ENCODE measurements around the gene XRN1. TPM values are rescaled to one million over a fixed set of nuclear protein-coding genes. Genes with fewer than 3 reads are reported as not detected.

Gene XRN1
- total RNA-seq, 4 donors from 2014 or later, result 32.2 to 89.6 (median 36.6) TPM

DNA sequence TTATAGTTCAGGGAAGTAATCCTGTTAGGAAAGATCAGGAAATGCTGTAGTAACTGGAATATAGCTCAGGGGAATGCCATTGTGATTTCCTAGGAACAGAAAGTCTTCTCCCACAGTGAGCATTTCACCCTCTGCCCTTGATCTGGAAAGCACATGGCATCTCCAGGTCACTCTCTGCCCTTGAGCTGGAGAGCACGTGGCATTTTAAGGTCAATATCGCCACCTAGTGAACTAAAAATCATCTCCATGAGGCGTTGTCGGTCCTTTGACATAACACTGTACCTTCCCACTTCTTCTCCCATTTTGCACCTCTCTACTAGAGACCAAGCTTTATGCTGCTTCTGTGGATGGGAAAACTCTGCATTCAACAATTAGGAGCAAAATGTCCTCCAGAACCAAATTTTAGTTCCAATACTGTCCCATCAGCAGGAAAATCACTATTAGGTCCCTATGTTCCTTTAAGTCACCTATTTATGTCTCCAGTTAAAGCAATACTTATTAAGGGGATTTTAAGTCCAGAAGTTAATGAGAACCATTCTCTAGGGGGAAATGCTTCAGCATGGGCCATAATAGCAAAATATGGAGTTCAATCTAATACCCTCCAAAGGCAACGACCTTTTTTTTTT, 167.8 kb downstream of the XRN1 start:
- Histone ChIP-seq H3K4me3 (no peak overlapping the region), H3K27me3 (no peaks in the 10 kb centered on the region), H3K27ac (no peak overlapping the region), H3K36me3 (no peaks in the 10 kb centered on the region), H3K9me3 (no peaks in the 10 kb centered on the region), H3K4me1 (no peaks in the 10 kb centered on the region)
- peak in 1 of 3 donors; percentile 5 for TF ChIP-seq POLR2AphosphoS5 (IDR thresholded peaks at IDR 0.05)
- TF ChIP-seq, protein P1, sequence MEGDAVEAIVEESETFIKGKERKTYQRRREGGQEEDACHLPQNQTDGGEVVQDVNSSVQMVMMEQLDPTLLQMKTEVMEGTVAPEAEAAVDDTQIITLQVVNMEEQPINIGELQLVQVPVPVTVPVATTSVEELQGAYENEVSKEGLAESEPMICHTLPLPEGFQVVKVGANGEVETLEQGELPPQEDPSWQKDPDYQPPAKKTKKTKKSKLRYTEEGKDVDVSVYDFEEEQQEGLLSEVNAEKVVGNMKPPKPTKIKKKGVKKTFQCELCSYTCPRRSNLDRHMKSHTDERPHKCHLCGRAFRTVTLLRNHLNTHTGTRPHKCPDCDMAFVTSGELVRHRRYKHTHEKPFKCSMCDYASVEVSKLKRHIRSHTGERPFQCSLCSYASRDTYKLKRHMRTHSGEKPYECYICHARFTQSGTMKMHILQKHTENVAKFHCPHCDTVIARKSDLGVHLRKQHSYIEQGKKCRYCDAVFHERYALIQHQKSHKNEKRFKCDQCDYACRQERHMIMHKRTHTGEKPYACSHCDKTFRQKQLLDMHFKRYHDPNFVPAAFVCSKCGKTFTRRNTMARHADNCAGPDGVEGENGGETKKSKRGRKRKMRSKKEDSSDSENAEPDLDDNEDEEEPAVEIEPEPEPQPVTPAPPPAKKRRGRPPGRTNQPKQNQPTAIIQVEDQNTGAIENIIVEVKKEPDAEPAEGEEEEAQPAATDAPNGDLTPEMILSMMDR (IDR thresholded peaks at IDR 0.05), result peak; percentile 36 to 38
- no peak for TF ChIP-seq POLR2A (IDR thresholded peaks at IDR 0.05)
- no peak for TF ChIP-seq EP300 (IDR thresholded peaks at IDR 0.05)
- DNase-seq (ENCODE audit: low spot score in 2 of 2), result no peak
- WGBS, result 19% methylated on average over 5 of the region's 5 CpGs

DNA sequence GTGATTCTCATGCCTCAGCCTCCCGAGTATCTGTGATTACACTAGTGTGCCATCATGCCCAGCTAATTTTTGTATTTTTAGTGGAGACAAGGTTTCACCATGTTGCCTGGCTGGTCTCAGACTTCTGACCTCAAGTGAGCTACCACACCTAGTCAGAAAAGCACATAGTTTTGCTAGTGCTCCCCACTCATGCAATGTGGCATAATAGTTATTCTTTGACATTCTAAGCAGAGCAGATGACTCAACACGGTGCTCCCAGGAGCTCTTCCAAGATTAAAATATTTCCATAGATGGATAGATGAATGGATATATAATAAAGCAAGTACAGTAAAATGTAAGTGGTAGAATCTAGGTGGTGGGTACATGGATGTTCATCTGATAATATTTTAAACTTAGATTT, 169.4 kb downstream of the XRN1 start:
- 63% methylated on average over 2 of the region's 2 CpGs for WGBS

DNA sequence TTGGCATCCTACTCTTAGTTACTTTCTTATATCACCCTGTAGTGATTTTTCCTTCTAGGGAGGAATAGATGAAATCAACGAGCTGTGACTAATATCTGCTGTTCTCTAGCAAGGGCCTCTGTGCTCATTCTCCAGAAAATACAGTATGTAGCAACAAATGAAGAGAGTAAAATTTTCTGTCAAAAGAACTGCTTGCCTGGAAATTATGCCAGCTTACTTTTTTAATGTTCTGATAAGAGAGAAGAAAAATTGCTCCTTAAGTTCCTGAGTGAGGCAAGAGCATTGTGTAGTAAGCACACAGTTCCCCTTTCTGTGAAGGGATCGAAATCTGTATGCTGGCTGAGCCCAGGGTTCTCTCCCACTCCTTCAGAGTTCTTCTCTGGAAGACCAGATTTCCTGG, 171.1 kb downstream of the XRN1 start:
- no peaks in the 10 kb centered on the region for H3K27me3 ChIP-seq
- H3K9me3 ChIP-seq, result no peaks in the 10 kb centered on the region
- DNase-seq (ENCODE audit: low spot score in 2 of 2), result no peak
- H3K4me3 ChIP-seq, result no peak overlapping the region
- no peaks in the 10 kb centered on the region for H3K36me3 ChIP-seq
- no peak overlapping the region for H3K27ac ChIP-seq
- no peak for TF ChIP-seq POLR2AphosphoS5 (IDR thresholded peaks at IDR 0.05)
- TF ChIP-seq, protein P1 (IDR thresholded peaks at IDR 0.05), result no peak
- TF ChIP-seq POLR2A (IDR thresholded peaks at IDR 0.05), result no peak
- no peak for TF ChIP-seq EP300 (IDR thresholded peaks at IDR 0.05)
- 69% methylated on average over 2 of the region's 2 CpGs for WGBS
- H3K4me1 ChIP-seq, result no peaks in the 10 kb centered on the region

More for the DNA sequence above, 169.4 kb downstream of the XRN1 start:
- TF ChIP-seq, protein P1 (IDR thresholded peaks at IDR 0.05), result no peak
- TF ChIP-seq EP300 (IDR thresholded peaks at IDR 0.05) (no peak), POLR2A (IDR thresholded peaks at IDR 0.05) (no peak), POLR2AphosphoS5 (IDR thresholded peaks at IDR 0.05) (no peak)
- Histone ChIP-seq H3K36me3 (no peaks in the 10 kb centered on the region), H3K4me3 (no peak overlapping the region), H3K9me3 (no peaks in the 10 kb centered on the region), H3K27me3 (no peaks in the 10 kb centered on the region), H3K4me1 (no peaks in the 10 kb centered on the region), H3K27ac (no peak overlapping the region)
- DNase-seq (ENCODE audit: low spot score in 2 of 2), result no peak

DNA sequence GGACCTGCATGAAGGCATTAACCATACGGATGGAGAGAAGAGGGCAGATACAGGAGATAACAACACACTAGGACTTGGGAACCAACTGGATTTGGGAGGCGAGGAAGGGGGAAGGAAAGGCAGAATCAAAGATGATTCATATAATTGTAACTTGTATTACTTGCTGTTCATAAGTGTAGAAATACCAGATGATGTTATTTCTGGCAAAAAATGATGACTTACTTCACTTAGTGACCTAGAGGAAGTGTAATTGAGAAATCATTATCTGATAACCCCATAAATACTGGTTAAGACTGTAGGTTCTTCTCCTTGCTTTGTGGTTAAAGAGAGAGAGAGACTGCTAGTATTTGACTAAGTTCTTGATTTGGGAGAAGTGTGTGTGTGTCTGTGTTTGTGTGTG, 172.0 kb downstream of the XRN1 start:
- peak overlapping the region; percentile 8 for H3K27ac ChIP-seq
- no peaks in the 10 kb centered on the region for H3K9me3 ChIP-seq
- no peaks in the 10 kb centered on the region for H3K36me3 ChIP-seq
- H3K4me3 ChIP-seq, result no peak overlapping the region
- whole genome bisulfite sequencing, result 42% methylated on average over 2 of the region's 2 CpGs
- H3K27me3 ChIP-seq, result no peaks in the 10 kb centered on the region
- H3K4me1 ChIP-seq, result no peaks in the 10 kb centered on the region
- DNase-seq (ENCODE audit: low spot score in 2 of 2), result no peak
- TF ChIP-seq POLR2A (IDR thresholded peaks at IDR 0.05) (no peak), EP300 (IDR thresholded peaks at IDR 0.05) (no peak), POLR2AphosphoS5 (IDR thresholded peaks at IDR 0.05) (no peak)
- TF ChIP-seq, protein P1 (IDR thresholded peaks at IDR 0.05), result no peak

DNA sequence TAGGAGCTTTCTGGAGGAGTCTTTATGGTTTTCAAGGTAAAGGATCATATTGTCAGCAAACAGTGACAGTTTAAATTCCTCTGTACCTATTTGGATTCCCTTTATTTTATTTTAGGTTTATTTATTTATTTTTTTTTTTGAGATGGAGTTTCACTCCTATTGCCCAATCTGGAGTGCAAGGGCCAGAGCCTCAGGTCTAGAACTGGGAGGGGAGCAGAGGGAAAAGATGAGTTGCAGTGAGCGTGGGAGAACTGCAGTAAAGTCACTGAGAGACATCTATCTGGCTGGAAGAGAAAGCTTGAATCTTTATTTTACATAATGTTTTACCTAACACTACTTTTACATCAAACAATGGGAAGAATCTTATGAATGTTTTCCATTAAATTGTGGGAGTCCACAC, 172.9 kb downstream of the XRN1 start:
- no peak overlapping the region for H3K4me3 ChIP-seq
- 97% methylated on average over 1 of the region's 1 CpG for WGBS
- no peak overlapping the region for H3K27ac ChIP-seq
- no peaks in the 10 kb centered on the region for H3K27me3 ChIP-seq
- no peaks in the 10 kb centered on the region for H3K9me3 ChIP-seq
- DNase-seq (ENCODE audit: low spot score in 2 of 2), result no peak
- H3K36me3 ChIP-seq, result no peaks in the 10 kb centered on the region
- TF ChIP-seq EP300 (IDR thresholded peaks at IDR 0.05), result no peak
- TF ChIP-seq, protein P1 (IDR thresholded peaks at IDR 0.05), result no peak
- no peaks in the 10 kb centered on the region for H3K4me1 ChIP-seq
